HCT116 (cell line): Measurements from ENCODE around the gene IRF2BP2. TPM values are rescaled to one million over a fixed set of nuclear protein-coding genes. Genes with fewer than 3 reads are reported as not detected.

ENCODE experiments used
- ATAC-seq: fragments of 200-7000 bp; cut with Tn5 transposase; 2 replicates; pipeline ENCODE4 v1.9.1; 2020; ENCODE audit warnings: mild to moderate bottlenecking, moderate library complexity
- BruUV-seq: library from RNA; stranded (reverse); fragments of 400-500 nt; replicated peaks from 2 replicates; lab custom pipeline; 2021; lab: Mats Ljungman, UMichigan
- CTCF ChIA-PET: fragments of 300-600 bp; sonication (Branson Sonifier 250); formaldehyde crosslinking; loops from one replicate; lab custom pipeline; 2021; ENCODE audit warnings: antibody characterized with exemption; lab: Charles Lee
- POLR2A ChIA-PET: fragments of 300-600, 350-600 bp; sonication (Branson Sonifier 250); formaldehyde crosslinking; loops from one replicate; lab custom pipeline; 2021; ENCODE audit warnings: antibody characterized with exemption; lab: Charles Lee
- RAD21 ChIA-PET, 2 experiments: fragments of 300-600 bp; sonication (Branson Sonifier 250); formaldehyde crosslinking; loops; one replicate each; lab custom pipeline; 2023; ENCODE audit warnings: low total read pairs in 2 of 2; ENCODE audit not compliant: uncharacterized antibody in 2 of 2, unreplicated experiment in 2 of 2, low non-redundant PET in 1 of 2; lab: Charles Lee
- DNase-seq: peaks from one replicate; pipeline ENCODE4 v3.0.0-alpha.2; 2010; ENCODE audit warnings: low read depth, low spot score
- H2AFZ ChIP-seq: fragments of 200-600 bp; shearing (Covaris generic), sonication (generic); 2 replicates; pipeline ENCODE4 v1.6.1; 2017; ENCODE audit warnings: low read depth, mixed run types, mixed read lengths, antibody characterized with exemption, low read length; ENCODE audit not compliant: poor library complexity, severe bottlenecking
- H3K27ac ChIP-seq: 2 replicates; pipeline ENCODE4 v1.5.1; 2012; ENCODE audit warnings: low read depth, low read length
- H3K27me3 ChIP-seq: fragments of 200-600 bp; sonication (generic); 2 replicates; pipeline ENCODE4 v1.6.1; 2016; ENCODE audit warnings: mixed run types, low read length, mixed read lengths; ENCODE audit not compliant: insufficient read depth
- H3K36me3 ChIP-seq, 2 experiments: fragments of 200-500 bp in 1 of 2; fragments of 200-600 bp in 1 of 2; sonication (Bioruptor generic) in 1 of 2; sonication (generic) in 1 of 2; 2 replicates each; pipeline versions ENCODE4 v1.5.1 to v1.6.1; 2014 to 2016; ENCODE audit warnings: low read length in 2 of 2, inconsistent platforms in 1 of 2, mixed read lengths in 1 of 2, mixed run types in 1 of 2; ENCODE audit not compliant: insufficient read depth in 2 of 2, control insufficient read depth in 1 of 2
- H3K4me1 ChIP-seq, 2 experiments: fragments of 200-600 bp in 1 of 2; sonication (generic) in 1 of 2; 2 replicates each; pipeline versions ENCODE4 v1.5.1 to v1.6.1; 2012 to 2017; ENCODE audit warnings: low read length in 2 of 2, inconsistent platforms in 1 of 2, mild to moderate bottlenecking in 1 of 2, mixed read lengths in 1 of 2, mixed run types in 1 of 2, moderate library complexity in 1 of 2; ENCODE audit not compliant: insufficient read depth in 2 of 2, control insufficient read depth in 1 of 2
- H3K4me2 ChIP-seq: fragments of 200-600 bp; sonication (generic); 2 replicates; pipeline ENCODE4 v1.6.1; 2017; ENCODE audit warnings: mixed run types, low read length, mixed read lengths
- H3K4me3 ChIP-seq, 2 experiments: fragments of 200-600 bp in 1 of 2; sonication (generic) in 1 of 2; replicated peaks in 1 of 2; 2 replicates each; pipeline ENCODE4 v1.5.1; 2011 to 2016; ENCODE audit warnings: low read length in 2 of 2, control low read depth in 1 of 2, low read depth in 1 of 2, mild to moderate bottlenecking in 1 of 2, mixed read lengths in 1 of 2, mixed run types in 1 of 2
- H3K79me2 ChIP-seq: fragments of 200-600 bp; sonication (generic); 2 replicates; pipeline ENCODE4 v1.6.1; 2017; ENCODE audit warnings: mild to moderate bottlenecking, mixed run types, low read length, moderate library complexity, mixed read lengths; ENCODE audit not compliant: insufficient read depth
- H3K9ac ChIP-seq: fragments of 200-600 bp; sonication (generic); 2 replicates; pipeline ENCODE4 v1.6.1; 2016; ENCODE audit warnings: low read length, mixed read lengths
- H3K9me2 ChIP-seq: fragments of 200-600 bp; sonication (generic), shearing (Covaris generic); 2 replicates; pipeline ENCODE4 v1.6.1; 2017; ENCODE audit warnings: mixed run types, mild to moderate bottlenecking, moderate library complexity; ENCODE audit not compliant: insufficient read depth
- H3K9me3 ChIP-seq, 2 experiments: fragments of 200-500 bp in 1 of 2; fragments of 200-600 bp in 1 of 2; sonication (Bioruptor generic) in 1 of 2; sonication (generic) in 1 of 2; 2 replicates each; pipeline ENCODE4 v1.6.1; 2014 to 2017; ENCODE audit warnings: low read length in 2 of 2, mixed read lengths in 2 of 2, inconsistent platforms in 1 of 2, low read depth in 1 of 2, mild to moderate bottlenecking in 1 of 2, mixed run types in 1 of 2, moderate library complexity in 1 of 2; ENCODE audit not compliant: control insufficient read depth in 1 of 2, insufficient read depth in 1 of 2
- H4K20me1 ChIP-seq: fragments of 200-600 bp; sonication (generic), shearing (Covaris generic); 2 replicates; pipeline ENCODE4 v1.6.1; 2017; ENCODE audit warnings: mixed run types, mild to moderate bottlenecking, moderate library complexity; ENCODE audit not compliant: insufficient read depth
- ATF3 ChIP-seq: IDR thresholded peaks from 2 replicates; pipeline ENCODE4 v1.6.1; 2012
- CBX3 ChIP-seq: IDR thresholded peaks from 2 replicates; pipeline ENCODE4 v1.6.1; 2012; ENCODE audit warnings: low read depth
- CEBPB ChIP-seq: IDR thresholded peaks from 2 replicates; pipeline ENCODE4 v1.6.1; 2012; ENCODE audit warnings: low read depth
- CTCF ChIP-seq, 3 experiments: fragments of 200-600 bp in 1 of 3; sonication (generic) in 1 of 3; IDR thresholded peaks in 2 of 3; conservative IDR thresholded peaks in 1 of 3; 2 replicates each; pipeline ENCODE4 v1.5.1; 2012 to 2017; ENCODE audit warnings: low read depth in 2 of 3, low read length in 2 of 3, antibody characterized with exemption in 1 of 3, borderline replicate concordance in 1 of 3, control low read depth in 1 of 3, mild to moderate bottlenecking in 1 of 3, mixed read lengths in 1 of 3, mixed run types in 1 of 3, moderate library complexity in 1 of 3; ENCODE audit not compliant: insufficient read depth in 1 of 3
- EZH2 ChIP-seq: fragments of 200-600 bp; sonication (generic); IDR thresholded peaks from 2 replicates; pipeline ENCODE4 v1.6.1; 2017; ENCODE audit warnings: antibody characterized with exemption, mixed run types
- EZH2phosphoT487 ChIP-seq: fragments of 200-600 bp; IDR thresholded peaks from 2 replicates; pipeline ENCODE4 v1.6.1; 2018; ENCODE audit warnings: antibody characterized with exemption, borderline replicate concordance
- MAX ChIP-seq: IDR thresholded peaks from 2 replicates; pipeline ENCODE4 v1.6.1; 2012
- POLR2A ChIP-seq: IDR thresholded peaks from 2 replicates; pipeline ENCODE4 v1.7.0; 2011; ENCODE audit warnings: borderline replicate concordance; ENCODE audit not compliant: insufficient read depth, insufficient read length; ENCODE audit errors: extremely low read depth
- POLR2AphosphoS5 ChIP-seq: IDR thresholded peaks from 2 replicates; pipeline ENCODE4 v1.6.1; 2011; ENCODE audit warnings: mild to moderate bottlenecking, low read depth, low read length, moderate library complexity
- REST ChIP-seq: IDR thresholded peaks from 2 replicates; pipeline ENCODE4 v1.6.1; 2012; ENCODE audit warnings: low read depth
- SP1 ChIP-seq: IDR thresholded peaks from 2 replicates; pipeline ENCODE4 v1.6.1; 2012; ENCODE audit warnings: low read depth
- SRF ChIP-seq: IDR thresholded peaks from 2 replicates; pipeline ENCODE4 v1.6.1; 2012; ENCODE audit warnings: low read depth
- ZBTB33 ChIP-seq: IDR thresholded peaks from 2 replicates; pipeline ENCODE4 v1.6.1; 2011; ENCODE audit warnings: mild to moderate bottlenecking, low read length, moderate library complexity; ENCODE audit not compliant: insufficient replicate concordance; ENCODE audit errors: extremely low read depth
- ZNF274 ChIP-seq: fragments of 200-500 bp; sonication (Bioruptor generic); IDR thresholded peaks from 2 replicates; pipeline ENCODE4 v1.6.1; 2014; ENCODE audit warnings: mild to moderate bottlenecking, low read depth, low read length, inconsistent platforms
- intact Hi-C: fragments of 100-400 bp; cut with micrococcal nuclease; formaldehyde crosslinking; loops from 2 replicates; pipeline ENCODE4 v1.10.0; 2022
- total RNA-seq: library from RNA; stranded (reverse); gene quantifications from one replicate; pipeline ENCODE4 v1.2.1, GENCODE V29; 2021; ENCODE audit not compliant: unreplicated experiment

Gene IRF2BP2
- total RNA-seq, 1 experiment from 2014 or later: 61.3 TPM

GRCh38 chr1:234559902-234560676, 49.9 kb downstream of the IRF2BP2 start:
- BruUV-seq: no TSS peak
- no peaks in the 10 kb centered on the region for H3K27me3 ChIP-seq
- no peak overlapping the region for H3K4me2 ChIP-seq
- no peak for ATAC-seq
- H3K36me3 ChIP-seq: no peaks in the 10 kb centered on the region
- no peak overlapping the region for H3K9ac ChIP-seq
- no peaks in the 10 kb centered on the region for H3K9me2 ChIP-seq
- intact Hi-C loops: no loop called here
- H2AFZ ChIP-seq: no peak overlapping the region
- CTCF ChIA-PET: no interaction called here
- H3K9me3 ChIP-seq: no peaks in the 10 kb centered on the region
- no peak overlapping the region for H3K4me3 ChIP-seq
- no peak for DNase-seq
- RAD21 ChIA-PET: no interaction called here
- POLR2A ChIA-PET: no interaction called here
- H4K20me1 ChIP-seq: no peaks in the 10 kb centered on the region
- TF ChIP-seq CTCF (IDR thresholded peaks at IDR 0.05 in 2 of 3, conservative IDR thresholded peaks at IDR 0.05 in 1 of 3; ENCODE audit: borderline replicate concordance in 1 of 3, insufficient read depth in 1 of 3, low read depth in 2 of 3, low read length in 2 of 3): no peak
- no peak for TF ChIP-seq MAX
- no peak for TF ChIP-seq EZH2phosphoT487
- TF ChIP-seq ZNF274: no peak
- TF ChIP-seq ATF3: no peak
- TF ChIP-seq SRF: no peak
- TF ChIP-seq EZH2: no peak
- no peak for TF ChIP-seq ZBTB33
- TF ChIP-seq POLR2AphosphoS5: no peak
- no peak for TF ChIP-seq CEBPB
- no peak for TF ChIP-seq SP1
- TF ChIP-seq POLR2A: no peak
- no peak for TF ChIP-seq REST
- TF ChIP-seq CBX3: no peak
- H3K27ac ChIP-seq: no peak overlapping the region
- H3K4me1 ChIP-seq: peaks cover 10 to 14% of the 10 kb centered on the region in 2 experiments
- no peaks in the 10 kb centered on the region for H3K79me2 ChIP-seq
